OCI-LY3 (cell line): ENCODE results near the gene IVD.

Experiments
- EZH2phosphoT487 ChIP-seq: fragments of 200-600 bp; shearing (Covaris generic); IDR thresholded peaks from 2 replicates; pipeline ENCODE4 v1.6.1; 2018; ENCODE audit warnings: antibody characterized with exemption, mixed run types, low read depth
- TF ChIP-seq, protein P1 (sequence below): fragments of 200-600, 300-600 bp; sonication (generic); IDR thresholded peaks from 2 replicates; pipeline ENCODE4 v1.5.1; 2014; ENCODE audit warnings: antibody characterized with exemption, low read length, low read depth

DNA sequence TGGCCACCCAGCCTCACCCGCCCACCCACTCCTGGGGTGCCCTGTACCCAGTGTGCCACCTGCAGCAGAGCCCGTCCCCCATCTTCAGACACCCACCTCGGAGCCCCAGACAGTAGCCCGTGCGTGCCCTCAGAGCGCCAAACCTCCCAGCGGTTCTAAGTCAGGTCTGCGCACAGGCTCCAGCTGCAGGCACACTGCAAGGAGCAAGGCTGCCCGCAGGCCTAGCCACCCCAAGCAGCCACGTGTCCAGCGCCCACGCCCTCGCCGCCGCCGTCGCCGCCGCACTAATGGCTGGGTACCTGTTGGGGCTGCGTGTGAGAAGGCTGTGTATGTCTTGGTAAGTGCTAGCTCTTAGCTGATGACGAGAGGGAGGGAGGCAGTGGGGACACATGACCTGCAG, 56.4 kb downstream of the IVD start:
- TF ChIP-seq, protein P1, sequence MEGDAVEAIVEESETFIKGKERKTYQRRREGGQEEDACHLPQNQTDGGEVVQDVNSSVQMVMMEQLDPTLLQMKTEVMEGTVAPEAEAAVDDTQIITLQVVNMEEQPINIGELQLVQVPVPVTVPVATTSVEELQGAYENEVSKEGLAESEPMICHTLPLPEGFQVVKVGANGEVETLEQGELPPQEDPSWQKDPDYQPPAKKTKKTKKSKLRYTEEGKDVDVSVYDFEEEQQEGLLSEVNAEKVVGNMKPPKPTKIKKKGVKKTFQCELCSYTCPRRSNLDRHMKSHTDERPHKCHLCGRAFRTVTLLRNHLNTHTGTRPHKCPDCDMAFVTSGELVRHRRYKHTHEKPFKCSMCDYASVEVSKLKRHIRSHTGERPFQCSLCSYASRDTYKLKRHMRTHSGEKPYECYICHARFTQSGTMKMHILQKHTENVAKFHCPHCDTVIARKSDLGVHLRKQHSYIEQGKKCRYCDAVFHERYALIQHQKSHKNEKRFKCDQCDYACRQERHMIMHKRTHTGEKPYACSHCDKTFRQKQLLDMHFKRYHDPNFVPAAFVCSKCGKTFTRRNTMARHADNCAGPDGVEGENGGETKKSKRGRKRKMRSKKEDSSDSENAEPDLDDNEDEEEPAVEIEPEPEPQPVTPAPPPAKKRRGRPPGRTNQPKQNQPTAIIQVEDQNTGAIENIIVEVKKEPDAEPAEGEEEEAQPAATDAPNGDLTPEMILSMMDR: no peak
- no peak for TF ChIP-seq EZH2phosphoT487
